ENCODE measurements around the gene SLC27A6. TPM values are rescaled to one million over a fixed set of nuclear protein-coding genes. Genes with fewer than 3 reads are reported as not detected.

The SLC27A6 gene
- total RNA-seq, 1 donor from 2014 or later: not detected

DNA sequence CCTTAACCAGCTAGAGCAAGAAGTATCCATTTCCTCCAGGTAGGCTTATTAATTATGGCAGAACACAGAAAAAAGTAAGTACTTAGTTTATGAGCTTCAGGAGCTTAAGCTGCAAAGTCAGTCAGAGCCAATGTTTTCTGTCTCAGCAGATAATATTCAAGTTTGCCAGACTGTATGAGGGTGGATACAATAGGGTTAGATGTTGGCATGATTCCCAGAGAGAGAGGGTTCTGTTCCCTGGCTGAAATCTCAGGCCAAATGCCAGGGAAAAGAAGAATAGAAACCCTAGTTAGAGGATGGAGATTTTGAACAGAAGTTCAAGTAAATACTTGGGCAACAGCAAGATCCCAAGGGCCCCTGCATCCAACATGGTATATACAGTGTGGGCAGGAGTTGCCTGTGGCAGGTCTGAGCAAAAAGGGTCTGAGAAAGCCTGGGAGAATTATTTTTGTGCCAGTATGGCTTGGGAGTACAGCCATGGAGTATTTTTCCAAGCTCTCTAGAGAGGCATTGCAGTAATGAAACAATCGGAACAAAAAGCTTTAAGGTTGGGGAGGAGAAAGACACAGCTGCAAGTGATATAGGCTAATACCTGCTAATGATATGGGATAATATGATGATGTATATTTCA is 98.3 kb downstream of the SLC27A6 start:
- no peak for DNase-seq (ENCODE audit: low read depth, low spot score)

DNA sequence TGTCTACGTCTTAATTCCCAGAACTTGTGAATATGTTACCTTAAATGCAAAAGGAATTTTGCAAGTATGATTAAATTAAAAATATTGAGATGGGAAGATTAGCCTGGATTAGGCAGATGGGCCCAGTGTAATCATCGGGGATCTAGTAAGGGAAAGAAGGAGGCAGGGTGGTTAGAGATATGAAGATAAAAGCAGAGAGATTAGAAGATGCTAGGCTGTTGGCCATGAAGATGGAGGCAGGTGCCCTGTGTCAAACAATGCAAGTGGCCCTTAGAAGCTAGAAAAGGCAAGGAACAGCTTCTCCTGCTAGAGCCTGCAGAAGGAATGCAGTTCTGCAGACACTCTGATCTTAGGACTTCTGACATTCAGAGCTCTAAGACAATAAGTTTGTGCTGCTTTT is 100.4 kb downstream of the SLC27A6 start:
- no peak for DNase-seq (ENCODE audit: low read depth, low spot score)

DNA sequence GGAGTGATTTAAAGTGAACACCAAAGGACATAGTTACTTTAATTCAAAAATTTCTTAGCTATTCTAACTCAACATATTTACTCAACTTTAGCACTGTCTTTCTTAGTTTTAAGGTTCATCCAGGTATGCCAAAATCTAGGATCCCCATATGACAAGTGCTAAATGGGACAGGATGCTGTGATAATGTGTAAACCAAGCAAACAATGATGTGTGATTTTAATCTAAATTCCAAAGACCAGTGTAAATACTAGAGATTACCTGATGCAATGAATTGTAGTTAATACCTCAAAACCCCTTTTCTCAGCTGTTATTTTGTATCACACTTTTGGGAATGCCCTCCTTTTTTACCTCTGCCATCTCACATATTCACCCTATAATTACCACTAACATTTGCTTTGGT is 102.5 kb downstream of the SLC27A6 start:
- no peak for DNase-seq (ENCODE audit: low read depth, low spot score)

DNA sequence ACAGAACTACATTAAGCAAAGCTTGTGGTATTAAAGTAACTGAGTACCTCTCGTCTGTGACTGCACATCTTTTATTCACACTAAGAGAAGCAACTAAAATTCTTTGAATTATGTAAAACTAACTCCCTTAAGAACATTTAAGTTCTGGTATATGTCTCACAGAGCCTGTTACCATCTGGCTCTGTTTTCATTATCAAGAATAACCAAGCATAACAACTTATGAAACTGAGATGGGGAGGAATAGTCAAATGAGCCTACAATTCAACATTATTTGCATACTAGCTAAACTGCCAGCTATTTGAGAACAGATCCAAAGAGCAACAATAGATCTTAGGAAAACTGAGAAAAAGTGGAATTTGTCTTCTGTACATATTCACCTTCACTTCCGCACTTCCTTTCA is 104.0 kb downstream of the SLC27A6 start:
- DNase-seq (ENCODE audit: low read depth, low spot score): no peak

DNA sequence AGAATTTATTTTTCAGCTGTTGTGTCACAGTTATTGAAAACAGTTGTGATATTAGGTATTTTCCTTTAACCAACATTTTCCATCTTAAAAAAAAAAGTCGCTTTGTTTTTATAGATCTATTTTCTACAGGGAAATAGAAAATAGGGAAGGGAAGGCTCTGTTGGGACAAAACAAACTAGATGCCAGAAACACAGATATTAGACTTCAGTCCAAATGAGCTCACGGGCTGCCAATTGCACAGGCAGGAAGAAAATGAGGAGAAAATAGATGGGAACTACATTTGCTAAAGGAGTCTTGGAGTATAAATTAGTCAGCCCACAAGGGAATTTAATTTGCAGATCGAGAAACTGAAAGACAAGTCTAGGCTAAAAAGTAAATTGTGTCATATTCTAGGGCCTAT is 107.8 kb downstream of the SLC27A6 start:
- DNase-seq (ENCODE audit: low read depth, low spot score): no peak

DNA sequence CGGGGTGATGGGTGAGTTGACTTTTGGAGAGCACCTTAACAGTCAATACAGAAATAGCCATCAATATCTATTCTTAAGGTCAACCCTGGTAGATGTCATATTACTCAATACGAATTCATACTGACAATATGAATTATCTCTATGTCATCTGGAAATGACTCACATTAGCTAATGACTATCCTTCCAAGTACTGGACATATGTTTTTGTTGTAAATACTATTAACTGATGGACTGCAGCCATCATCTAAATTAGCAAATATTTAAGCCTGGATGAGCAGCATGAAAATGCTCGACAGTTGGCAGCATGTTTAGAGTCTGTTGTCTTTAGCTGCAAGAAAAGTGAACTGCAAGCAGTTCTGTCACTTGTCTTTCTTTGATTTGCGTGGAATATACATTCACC is 109.6 kb downstream of the SLC27A6 start:
- DNase-seq (ENCODE audit: low read depth, low spot score): no peak

DNA sequence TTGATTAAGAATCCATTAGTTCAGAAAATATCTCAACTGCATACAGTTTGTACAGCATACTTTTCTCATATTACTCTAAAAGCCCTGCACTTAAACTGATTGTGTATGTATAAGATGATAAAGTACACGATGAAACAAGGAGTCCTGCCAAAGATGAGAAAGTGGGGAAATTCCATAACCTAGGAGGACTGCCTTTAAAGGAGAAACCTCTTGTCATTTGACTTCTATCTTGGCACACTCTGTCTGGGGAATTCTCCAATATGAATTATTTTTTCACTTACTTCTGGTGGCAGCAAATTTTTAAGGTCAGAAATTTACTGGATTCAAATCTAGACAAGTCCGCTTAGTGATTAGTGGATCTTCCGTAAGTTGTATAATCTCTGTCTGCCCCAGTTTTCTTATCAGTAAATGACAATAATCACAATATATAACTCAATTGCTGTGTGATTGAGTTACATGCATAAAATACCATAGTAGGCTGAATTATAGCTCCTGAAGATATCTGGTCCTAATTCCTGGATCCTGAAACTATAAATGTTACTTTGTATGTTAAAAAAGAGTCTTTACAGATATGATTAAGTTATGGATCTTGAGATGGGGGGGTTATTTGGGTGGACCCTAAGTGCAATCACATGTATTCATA is 112.3 kb downstream of the SLC27A6 start:
- DNase-seq (ENCODE audit: low read depth, low spot score): no peak

DNA sequence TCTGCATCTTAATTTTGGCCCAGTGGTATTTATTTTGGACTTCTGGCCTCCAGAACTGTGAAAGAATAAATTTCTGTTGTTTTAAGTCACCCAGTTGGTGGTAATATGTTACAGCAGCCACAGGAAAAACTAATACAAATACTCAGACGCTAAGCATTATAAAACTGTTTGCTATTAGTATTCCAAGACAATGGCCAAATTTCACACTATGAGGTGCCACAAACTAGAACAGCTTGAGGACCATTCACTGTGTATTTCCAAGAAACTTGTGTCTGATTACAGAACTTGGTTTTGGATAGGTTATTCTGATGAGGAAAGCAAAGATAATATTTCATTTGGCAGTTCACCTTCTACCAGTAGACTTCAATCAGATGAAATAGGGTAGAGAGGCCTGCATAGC is 113.0 kb downstream of the SLC27A6 start:
- DNase-seq (ENCODE audit: low read depth, low spot score): no peak

DNA sequence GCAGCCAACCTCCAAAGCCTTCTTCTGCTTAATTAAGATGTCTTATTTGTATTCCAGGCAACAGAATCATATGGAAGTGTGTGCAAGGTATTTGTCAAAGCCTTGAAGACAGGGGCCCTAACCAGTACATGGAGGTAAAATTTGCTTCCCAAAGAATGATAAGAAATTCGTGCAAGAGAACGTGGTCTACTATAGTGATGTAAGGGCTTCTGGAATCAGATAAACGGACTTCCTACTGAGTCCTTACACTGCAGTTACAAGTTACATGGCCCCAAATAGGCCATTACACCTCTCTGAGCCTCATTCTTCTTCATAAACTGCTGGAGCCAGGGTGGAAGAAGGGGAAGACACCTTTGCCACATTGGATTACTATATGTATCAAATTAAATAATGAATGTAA is 113.4 kb downstream of the SLC27A6 start:
- no peak for DNase-seq (ENCODE audit: low read depth, low spot score)

DNA sequence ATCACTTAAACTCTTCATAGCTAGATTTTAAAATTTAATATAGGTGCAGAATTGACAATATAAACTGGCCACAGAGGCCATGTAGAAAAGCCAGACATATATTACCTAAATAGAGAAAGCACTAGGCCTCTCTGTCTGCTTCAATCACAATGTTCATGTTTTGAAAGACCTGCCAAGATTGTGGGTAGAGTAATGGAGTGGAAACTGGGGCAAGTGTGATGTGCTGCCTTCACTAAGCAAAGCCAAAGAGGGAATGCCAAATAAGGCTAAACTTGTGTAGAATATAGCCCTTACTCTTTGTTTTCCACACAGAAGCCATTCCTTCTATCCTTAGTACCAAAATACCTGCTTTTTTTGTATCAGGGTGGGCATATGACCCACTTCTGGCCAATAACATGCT is 114.2 kb downstream of the SLC27A6 start:
- no peak for DNase-seq (ENCODE audit: low read depth, low spot score)

DNA sequence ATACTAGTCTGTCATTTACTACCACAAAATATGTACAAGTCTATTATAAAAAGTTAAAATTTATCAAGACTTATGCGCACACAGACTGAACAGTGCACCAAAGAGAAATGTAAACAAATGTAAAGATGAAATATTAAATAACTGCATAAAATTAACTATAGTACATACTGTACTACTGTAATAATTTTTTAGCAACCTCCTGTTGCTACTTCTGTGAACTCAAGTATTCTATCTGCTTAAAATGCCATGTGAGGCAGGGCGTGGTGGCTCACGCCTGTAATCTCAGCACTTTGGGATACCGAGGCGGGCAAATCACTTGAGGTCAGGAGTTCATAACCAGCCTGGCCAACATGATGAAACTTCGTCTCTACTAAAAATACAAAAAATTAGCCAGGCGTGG is 115.5 kb downstream of the SLC27A6 start:
- no peak for DNase-seq (ENCODE audit: low read depth, low spot score)

DNA sequence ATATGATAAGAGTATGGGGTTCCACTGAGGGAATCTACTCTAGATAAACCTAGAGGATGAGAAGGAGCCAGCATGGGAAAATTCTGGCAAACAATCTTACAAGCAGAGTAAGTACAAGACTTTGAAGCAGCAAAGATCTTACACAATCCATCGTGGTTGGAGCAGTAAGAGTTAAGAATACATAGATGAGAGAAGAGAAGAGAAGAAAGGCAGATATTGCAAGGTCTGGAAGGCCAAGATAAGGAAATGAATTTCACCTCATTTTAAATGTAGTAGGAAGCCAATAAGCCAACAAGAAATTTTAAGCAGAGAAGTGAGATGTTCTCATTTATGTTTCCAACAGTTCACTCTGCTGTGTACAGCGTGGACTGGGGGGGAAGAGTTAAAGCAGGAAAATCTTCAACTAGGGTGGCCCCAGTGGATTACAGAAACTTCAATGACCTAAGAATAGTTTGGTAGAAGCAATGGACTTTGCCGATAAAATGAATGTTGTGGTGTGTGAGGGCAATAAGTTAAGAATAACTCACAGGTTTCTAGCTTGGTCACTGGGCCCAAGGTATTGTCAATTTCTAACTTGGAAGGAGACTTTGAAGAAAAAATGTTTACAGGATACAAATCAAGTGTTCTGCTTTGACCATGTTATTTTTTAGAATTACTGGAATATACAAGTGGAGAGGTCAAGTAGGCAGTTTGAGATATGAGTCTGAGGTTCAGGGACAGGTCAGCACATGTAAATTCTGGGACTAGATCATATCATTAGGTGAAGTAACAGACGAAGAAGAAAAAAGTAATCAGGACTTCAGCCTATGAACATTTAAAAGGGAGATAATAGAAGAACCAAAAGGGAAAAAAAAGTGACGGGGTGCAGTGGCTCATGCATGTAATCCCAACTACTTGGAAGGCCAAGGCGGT is 117.2 kb downstream of the SLC27A6 start:
- DNase-seq (ENCODE audit: low read depth, low spot score): no peak

Other genes with a start within 250 kb of the SLC27A6 start
- 16.9 and 24.9 TPM in 2 replicates for gene ISOC1, start 129.3 kb downstream of the SLC27A6 start, total RNA-seq